ENCODE measurements around the gene NEURL1.

NEURL1 gene

GRCh38 chr10:103612462-103613365, 119.2 kb downstream of the NEURL1 start:
- DNase-seq, result no peak

DNA sequence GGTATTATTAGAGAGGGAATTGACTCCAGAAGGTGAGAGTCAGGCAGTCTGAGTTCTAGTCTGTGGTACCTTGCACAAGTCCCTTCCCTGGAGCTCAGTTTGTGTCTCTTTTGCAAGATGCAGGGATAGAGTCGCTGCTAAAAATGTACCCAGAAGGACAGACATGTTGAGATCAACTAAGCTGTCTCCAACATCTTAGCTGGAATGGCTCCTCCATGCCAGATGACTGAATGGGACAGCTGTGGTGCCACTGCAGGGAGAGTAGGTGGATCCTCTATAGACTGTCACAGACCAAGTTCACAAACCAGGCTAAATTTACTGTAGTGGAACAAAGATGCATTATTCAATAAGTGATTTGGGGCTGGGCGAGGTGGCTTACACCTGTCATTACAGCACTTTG, 120.1 kb downstream of the NEURL1 start:
- no peak for DNase-seq

- DNase-seq, result no peak
Observed at GRCh38 chr10:103614306-103615158, 121.0 kb downstream of the NEURL1 start.

DNA sequence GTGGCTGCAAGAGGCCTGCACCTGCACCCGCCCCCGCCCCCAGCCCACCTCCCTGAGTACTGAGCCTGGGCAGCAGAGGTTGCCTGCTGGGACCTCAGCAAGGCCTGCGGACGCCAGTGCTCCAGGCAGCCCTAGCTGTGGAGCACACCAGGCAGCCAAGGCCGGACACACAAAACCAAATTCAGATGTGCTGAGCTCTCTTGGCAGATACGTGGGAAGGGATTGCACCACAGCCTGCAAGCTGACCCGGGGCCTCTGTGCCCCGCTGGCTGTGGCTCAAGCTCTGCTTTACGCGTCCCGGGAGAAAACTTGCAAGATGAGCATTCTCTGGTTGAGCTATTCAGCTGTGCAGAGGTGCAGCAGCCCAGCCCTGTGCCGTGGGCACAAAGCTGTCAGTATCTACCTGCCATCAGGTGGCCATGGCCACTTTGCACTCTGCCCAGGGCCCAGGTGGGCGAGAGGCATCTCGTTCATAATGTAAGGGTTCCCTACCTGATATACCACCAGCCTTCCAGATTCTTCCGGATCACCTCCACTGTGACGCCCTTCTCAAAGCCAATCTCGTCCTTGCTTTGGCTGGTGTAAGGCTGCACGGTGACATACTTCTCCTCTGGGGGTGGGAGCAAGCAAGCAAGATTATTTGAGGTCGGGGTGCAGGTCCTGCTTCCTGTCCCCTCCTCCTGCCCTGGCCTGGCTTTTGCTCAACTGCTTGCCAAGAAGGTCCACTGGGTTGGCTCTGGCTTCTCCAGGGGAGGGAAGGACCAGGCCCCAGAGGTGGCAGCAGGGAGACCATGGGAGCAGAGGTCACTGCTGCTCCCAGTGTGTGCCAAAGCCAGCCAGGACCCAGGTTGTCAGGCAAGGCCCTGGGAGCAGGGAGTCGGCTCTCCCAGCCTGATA, 123.4 kb downstream of the NEURL1 start:
- no peak for DNase-seq

GRCh38 chr10:103617602-103618385, 124.3 kb downstream of the NEURL1 start:
- no peak for DNase-seq

- DNase-seq, result no peak
Observed at GRCh38 chr10:103618575-103619423, 125.3 kb downstream of the NEURL1 start.

DNA sequence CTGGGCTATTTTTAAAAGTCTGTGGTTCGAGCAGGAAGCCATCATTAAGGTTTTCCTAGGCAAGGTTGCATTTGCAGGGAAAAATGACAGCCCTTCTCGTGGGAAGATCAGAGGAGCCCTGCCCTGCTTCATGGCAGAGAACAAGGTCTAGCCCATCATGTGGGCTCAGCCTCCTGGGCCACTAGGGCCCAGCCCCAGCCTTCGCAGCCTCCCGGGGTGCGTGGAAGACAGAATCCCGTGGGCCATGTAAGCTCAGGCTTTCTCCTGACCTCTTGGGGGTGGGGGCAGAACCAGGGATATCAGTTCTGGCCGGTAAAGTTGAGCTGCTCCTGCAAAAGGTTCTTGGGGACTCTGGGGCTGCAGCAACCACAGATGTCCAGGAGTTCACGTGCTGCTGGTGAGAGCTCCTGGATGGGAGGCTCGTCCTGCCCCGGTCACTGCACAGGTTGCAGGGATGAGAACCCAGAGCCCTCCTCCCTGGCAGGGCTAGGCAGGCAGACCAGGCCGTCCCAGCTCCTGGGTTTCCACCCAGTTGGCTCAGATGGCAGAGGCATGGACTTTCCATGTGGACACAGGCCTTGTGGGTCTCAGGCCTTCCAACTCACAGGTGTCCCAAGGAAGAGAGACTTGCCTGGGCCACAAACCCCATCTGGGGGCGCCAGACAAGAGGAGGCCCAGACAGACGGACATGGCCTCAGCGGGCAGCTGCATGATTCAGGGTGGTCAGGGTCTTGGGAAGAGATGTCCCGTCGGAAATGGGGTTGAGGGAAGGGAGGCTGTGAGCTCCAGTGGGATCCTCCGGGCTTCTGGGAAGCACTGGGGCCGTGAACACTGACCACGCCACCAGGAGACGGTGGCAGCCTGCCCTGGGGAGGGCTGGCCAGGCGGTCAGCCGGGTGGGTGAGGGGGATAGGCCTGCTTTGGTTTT, 126.2 kb downstream of the NEURL1 start:
- no peak for DNase-seq

GRCh38 chr10:103620352-103620740, 126.8 kb downstream of the NEURL1 start:
- DNase-seq, result no peak

GRCh38 chr10:103620891-103621782, 127.6 kb downstream of the NEURL1 start:
- no peak for DNase-seq

- DNase-seq, result no peak
Observed at GRCh38 chr10:103621783-103622125, 128.2 kb downstream of the NEURL1 start.

GRCh38 chr10:103622286-103622685, 128.8 kb downstream of the NEURL1 start:
- no peak for DNase-seq

GRCh38 chr10:103622935-103623574, 129.6 kb downstream of the NEURL1 start:
- no peak for DNase-seq

GRCh38 chr10:103626178-103626577, 132.7 kb downstream of the NEURL1 start:
- DNase-seq, result no peak

DNA sequence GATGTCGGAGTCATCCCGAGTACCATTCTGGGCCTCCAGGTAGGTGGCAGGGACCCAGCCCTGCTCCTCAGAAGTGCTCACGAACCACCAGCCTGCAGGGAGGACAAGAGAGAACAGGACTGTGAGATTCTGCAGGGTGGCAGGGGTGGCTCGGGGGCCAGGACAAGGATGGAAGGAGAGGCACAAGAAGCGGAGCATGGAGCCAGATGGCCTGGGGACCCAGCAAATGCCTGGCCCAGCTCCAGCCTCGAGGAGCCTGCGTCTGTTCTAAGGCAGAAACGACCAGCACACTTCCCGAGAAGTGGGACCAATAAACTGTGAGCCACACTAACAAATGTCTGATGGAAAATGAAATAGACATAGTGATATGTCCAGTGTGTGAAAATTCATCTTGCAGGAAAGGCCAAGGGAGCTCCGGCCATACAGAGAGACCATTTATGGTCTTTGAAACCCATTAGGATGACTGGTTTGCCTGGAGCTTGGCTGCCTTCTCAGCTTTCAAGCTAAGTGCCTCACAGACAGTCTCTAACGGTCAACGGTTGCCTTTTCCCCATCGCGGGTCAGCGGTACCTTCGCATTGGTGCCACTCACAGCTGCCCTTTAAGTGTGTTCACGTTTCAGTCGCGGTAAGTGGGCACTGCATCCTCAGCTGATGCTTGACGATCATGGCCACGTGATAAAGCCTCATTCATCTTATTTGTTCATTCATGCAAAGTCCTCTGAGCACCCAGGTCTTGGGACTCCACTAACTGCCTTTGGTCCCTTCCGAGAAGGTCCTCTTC, 133.8 kb downstream of the NEURL1 start:
- DNase-seq, result no peak

- no peak for DNase-seq
Observed at GRCh38 chr10:103627893-103628292, 134.4 kb downstream of the NEURL1 start.

GRCh38 chr10:103629581-103629980, 136.1 kb downstream of the NEURL1 start:
- no peak for DNase-seq

DNA sequence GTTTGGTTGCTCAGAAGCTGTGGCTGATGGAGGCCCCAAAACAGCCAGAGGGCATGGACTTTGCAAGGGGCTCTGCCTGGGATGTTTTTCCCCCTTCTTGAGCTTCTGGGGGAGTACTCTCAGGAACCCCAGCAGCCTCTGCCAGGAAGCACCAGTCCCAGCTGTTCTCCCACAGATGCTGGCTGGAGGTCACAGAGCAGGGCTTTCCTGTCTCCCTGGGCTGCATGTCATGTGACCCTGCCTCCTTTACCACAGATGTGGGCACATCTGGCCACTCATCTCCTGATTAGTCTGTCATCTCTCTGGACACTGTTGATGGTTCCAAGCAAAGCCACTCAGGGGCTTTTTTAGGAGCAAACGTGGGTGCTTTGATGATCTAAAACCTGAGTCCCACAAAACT, 136.7 kb downstream of the NEURL1 start:
- no peak for DNase-seq

- DNase-seq, result no peak
Observed at GRCh38 chr10:103632247-103632642, 138.7 kb downstream of the NEURL1 start.
